ENCODE measurements around the gene LDLRAD4. TPM values are rescaled to one million over a fixed set of nuclear protein-coding genes. Genes with fewer than 3 reads are reported as not detected.

The LDLRAD4 gene
- total and polyA plus RNA-seq, 8 donors: 2.0 to 47.9 (median 9.0) TPM

GRCh38 chr18:13180614-13181375 lies 37.8 kb upstream of the LDLRAD4 start:
- Histone ChIP-seq H3K27me3 (no peaks in the 10 kb centered on the region), H3K27ac (no peak overlapping the region), H3K4me1 (peaks cover 0 to 8% (median 4%) of the 10 kb centered on the region in 4 donors), H3K36me3 (no peaks in the 10 kb centered on the region), H3K9me3 (no peaks in the 10 kb centered on the region), H3K4me3 (no peak overlapping the region)
- TF ChIP-seq EP300 (IDR thresholded peaks at IDR 0.05) (no peak), CTCF (IDR thresholded peaks at IDR 0.05) (no peak), POLR2AphosphoS5 (IDR thresholded peaks at IDR 0.05) (no peak), POLR2A (IDR thresholded peaks at IDR 0.05) (no peak)
- WGBS, 5 donors: 53 to 67% (median 59%) methylated on average over 6 of the region's 6 CpGs
- intact Hi-C loops (cut with DNase I; ENCODE audit: low total_unique reads): no loop called here
- DNase-seq: no peak

- TF ChIP-seq EP300 (IDR thresholded peaks at IDR 0.05) (no peak), CTCF (IDR thresholded peaks at IDR 0.05) (no peak), POLR2AphosphoS5 (IDR thresholded peaks at IDR 0.05) (no peak), POLR2A (IDR thresholded peaks at IDR 0.05) (no peak)
- intact Hi-C loops (cut with DNase I; ENCODE audit: low total_unique reads): no loop called here
- WGBS, 5 donors: 59 to 76% (median 65%) methylated on average over 14 of the region's 14 CpGs
Observed at GRCh38 chr18:13181765-13182164, 36.8 kb upstream of the LDLRAD4 start.

GRCh38 chr18:13183359-13183758 lies 35.2 kb upstream of the LDLRAD4 start:
- no peak for TF ChIP-seq CTCF (IDR thresholded peaks at IDR 0.05)
- TF ChIP-seq POLR2AphosphoS5 (IDR thresholded peaks at IDR 0.05): no peak
- no peak for TF ChIP-seq EP300 (IDR thresholded peaks at IDR 0.05)
- TF ChIP-seq POLR2A (IDR thresholded peaks at IDR 0.05): no peak
- Histone ChIP-seq H3K27ac (no peak overlapping the region), H3K4me1 (peaks cover 0 to 8% (median 4%) of the 10 kb centered on the region in 4 donors), H3K4me3 (no peak overlapping the region), H3K27me3 (no peaks in the 10 kb centered on the region), H3K9me3 (no peaks in the 10 kb centered on the region), H3K36me3 (no peaks in the 10 kb centered on the region)
- WGBS, 5 donors: 75 to 92% (median 87%) methylated on average over 5 of the region's 5 CpGs
- DNase-seq: no peak
- intact Hi-C loops (cut with DNase I; ENCODE audit: low total_unique reads): no loop called here

More at GRCh38 chr18:13181765-13182164, 36.8 kb upstream of the LDLRAD4 start:
- Histone ChIP-seq H3K4me1 (peaks cover 0 to 8% (median 4%) of the 10 kb centered on the region in 4 donors), H3K27me3 (no peaks in the 10 kb centered on the region), H3K4me3 (no peak overlapping the region), H3K27ac (no peak overlapping the region), H3K36me3 (no peaks in the 10 kb centered on the region), H3K9me3 (no peaks in the 10 kb centered on the region)
- no peak for DNase-seq

GRCh38 chr18:13183790-13184189 lies 34.8 kb upstream of the LDLRAD4 start:
- Histone ChIP-seq H3K27me3 (no peaks in the 10 kb centered on the region), H3K4me1 (peaks cover 0 to 8% (median 4%) of the 10 kb centered on the region in 4 donors), H3K4me3 (no peak overlapping the region), H3K27ac (no peak overlapping the region), H3K9me3 (no peaks in the 10 kb centered on the region), H3K36me3 (no peaks in the 10 kb centered on the region)
- TF ChIP-seq POLR2A (IDR thresholded peaks at IDR 0.05): no peak
- TF ChIP-seq EP300 (IDR thresholded peaks at IDR 0.05): no peak
- TF ChIP-seq POLR2AphosphoS5 (IDR thresholded peaks at IDR 0.05): no peak
- no peak for TF ChIP-seq CTCF (IDR thresholded peaks at IDR 0.05)
- WGBS, 5 donors: 70 to 82% (median 81%) methylated on average over 7 to 8 of the region's 8 CpGs
- intact Hi-C loops (cut with DNase I; ENCODE audit: low total_unique reads): no loop called here
- DNase-seq: no peak

All from stomach (tissue), 9 donors.